NCI-H510A treated with DMSO at 0.1 percent for 48 hours (cell line): Measurements from ENCODE around the gene OSBPL9.
"Not testable (repeated sequence)": the region's sequence is repeated elsewhere in the genome, so short reads cannot be mapped to it uniquely, and the experiment has no call there.

ENCODE experiments used
- DNase-seq: peaks from one replicate; lab custom pipeline; 2025; lab: John Stamatoyannopoulos, UW

The OSBPL9 gene

DNA sequence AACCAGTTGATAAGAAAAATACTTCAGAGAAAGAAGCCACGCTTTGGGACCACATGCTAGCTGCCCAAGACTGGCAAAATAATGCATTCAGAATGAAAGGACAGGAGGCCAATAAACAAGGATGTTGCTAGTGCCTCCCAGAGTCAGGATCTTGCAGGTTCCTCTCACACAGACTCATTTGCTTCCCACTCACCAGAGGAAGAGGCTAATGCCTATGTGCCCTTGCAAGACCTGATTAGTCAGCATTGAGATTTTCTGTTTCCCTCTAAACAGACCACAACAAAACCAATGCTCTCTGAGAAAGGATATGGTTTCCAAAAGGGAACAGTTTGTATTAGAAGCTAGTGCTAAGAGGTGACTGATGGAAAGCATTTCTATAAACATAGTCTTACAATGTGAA, 176.0 kb downstream of the OSBPL9 start:
- DNase-seq = no peak

- DNase-seq = no peak
These were observed 177.4 kb downstream of the OSBPL9 start for GRCh38 chr1:51794260-51794659.

- DNase-seq = no peak
These were observed 178.0 kb downstream of the OSBPL9 start for GRCh38 chr1:51794868-51795267.

DNA sequence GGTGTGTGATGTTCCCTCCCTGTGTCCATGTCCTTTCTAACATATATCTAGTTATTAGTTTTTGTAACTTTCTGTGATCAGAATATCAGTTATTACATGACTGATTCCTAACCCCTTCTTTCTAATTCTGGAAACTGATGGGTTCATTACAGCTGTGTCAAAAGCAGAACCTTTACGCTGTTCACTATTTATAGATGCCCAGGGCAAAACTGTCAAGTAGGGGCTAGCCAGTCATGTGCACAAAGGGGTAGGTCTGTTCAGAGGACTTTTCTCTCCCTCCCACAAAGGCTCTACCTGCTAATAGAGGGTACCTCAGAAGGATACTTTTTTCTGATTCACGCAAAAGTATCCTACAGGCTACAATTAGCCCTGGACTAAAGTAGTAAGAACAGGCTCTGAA, 182.5 kb downstream of the OSBPL9 start:
- no peak for DNase-seq

- no peak for DNase-seq
These were observed 197.6 kb downstream of the OSBPL9 start for GRCh38 chr1:51814513-51814912.

DNA sequence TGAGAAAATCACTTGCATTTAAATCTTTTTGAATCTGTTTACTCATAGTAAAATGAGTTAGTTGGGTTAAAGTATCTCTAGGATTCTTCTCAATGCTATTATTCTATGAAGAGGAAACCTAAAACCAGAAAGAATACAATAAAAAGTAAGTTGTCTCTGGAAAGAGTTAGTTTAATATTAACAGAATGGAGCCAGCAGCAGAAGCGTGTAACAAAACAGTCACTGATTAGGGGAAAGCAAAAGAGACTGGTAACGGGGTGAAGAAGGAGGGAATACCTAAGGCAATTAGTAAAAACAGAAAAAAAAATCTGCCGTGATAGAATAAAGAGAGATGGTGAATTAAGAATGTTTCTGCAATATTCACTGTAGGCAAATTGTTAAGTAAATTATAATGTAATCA, 201.6 kb downstream of the OSBPL9 start:
- no peak for DNase-seq

- not testable (repeated sequence) for DNase-seq
These were observed 202.1 kb downstream of the OSBPL9 start for GRCh38 chr1:51819021-51819420.

GRCh38 chr1:51819810-51820209, 202.9 kb downstream of the OSBPL9 start:
- DNase-seq = no peak

GRCh38 chr1:51829058-51829457, 212.2 kb downstream of the OSBPL9 start:
- DNase-seq = no peak

GRCh38 chr1:51833700-51834099, 216.8 kb downstream of the OSBPL9 start:
- DNase-seq = no peak

DNA sequence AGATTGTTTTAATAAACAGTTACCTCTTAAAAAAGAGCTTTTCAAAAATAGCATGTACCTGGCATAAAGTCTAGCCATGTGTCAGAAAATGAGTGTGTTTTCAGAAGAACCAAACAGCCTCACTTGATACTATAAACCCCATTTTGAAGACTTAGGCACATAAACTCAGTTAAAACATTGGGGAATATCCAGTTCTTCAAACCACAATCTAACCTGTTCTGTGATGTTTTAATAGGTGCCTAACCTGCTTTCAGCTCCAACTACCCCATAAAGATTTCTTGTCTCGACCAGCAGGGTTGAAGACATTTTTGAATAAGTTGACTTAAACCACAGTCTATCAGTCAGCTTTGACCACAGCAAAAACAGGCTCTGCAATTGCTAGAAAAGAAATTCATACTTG, 220.4 kb downstream of the OSBPL9 start:
- no peak for DNase-seq
